GM12872 (cell line): ENCODE measurements around the gene ACSF3.

Experiments
- CTCF ChIP-seq: IDR thresholded peaks from 3 replicates; pipeline ENCODE4 v1.5.1; 2011; ENCODE audit warnings: low read depth, mild to moderate bottlenecking, low read length, moderate library complexity; ENCODE audit not compliant: insufficient read depth

The ACSF3 gene

DNA sequence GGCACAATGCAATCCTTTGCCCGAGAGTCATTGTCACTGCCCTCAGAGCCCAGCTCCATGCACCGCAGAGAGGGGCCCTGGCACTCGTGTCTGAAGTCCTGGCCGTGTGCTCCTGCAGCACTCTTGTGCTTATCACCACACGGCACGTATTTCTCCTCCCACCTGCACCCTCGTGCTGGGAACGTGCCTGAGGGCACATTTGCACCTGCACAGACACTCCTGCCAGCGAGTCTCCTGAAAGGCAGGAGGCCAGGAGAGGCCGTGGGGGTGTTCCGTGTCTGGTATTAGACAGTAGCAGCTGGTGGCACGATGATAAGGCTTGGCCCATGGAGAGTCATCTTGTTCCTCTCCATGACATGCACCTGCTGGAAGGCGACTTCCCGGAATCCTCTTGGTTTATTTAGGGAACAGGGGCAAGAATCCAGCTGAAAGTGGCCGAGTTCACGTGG lies 3.4 kb upstream of the ACSF3 start:
- no peak for TF ChIP-seq CTCF

DNA sequence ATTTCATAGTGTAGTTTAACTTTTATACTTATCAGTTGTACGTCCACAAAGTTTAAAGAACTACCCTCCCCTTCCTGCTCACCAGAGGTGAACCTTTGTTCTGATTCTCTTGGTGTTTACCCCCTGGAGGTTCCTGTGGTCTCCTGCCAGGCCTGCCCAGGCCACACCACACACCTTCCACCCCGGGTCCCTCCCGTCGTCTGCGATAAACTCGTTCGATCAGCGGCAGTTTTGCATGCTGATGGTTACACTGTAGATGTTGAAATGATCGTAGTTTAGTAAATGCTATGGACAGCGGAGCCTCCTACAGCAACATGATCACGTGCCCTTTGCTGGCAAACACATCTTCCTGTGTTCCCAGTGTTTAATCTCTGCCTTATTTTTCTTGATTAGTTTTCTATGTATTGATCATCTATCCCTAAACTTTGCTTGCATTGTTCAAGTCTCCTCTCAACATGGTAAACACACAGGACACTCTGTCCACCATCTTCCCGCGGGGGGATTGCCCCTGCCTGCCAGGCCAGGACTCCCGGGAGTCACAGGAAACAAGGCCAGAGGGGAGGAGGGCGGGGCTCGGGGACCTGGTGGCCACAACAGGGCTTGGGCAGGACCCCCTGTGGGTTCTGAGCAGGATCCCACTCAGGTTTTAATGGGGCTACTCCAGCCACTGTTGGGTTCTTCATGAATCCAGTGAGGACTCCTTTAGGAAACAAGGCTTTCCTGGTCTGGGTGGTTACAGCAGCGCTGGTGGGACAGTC lies 2.8 kb upstream of the ACSF3 start:
- no peak for TF ChIP-seq CTCF

DNA sequence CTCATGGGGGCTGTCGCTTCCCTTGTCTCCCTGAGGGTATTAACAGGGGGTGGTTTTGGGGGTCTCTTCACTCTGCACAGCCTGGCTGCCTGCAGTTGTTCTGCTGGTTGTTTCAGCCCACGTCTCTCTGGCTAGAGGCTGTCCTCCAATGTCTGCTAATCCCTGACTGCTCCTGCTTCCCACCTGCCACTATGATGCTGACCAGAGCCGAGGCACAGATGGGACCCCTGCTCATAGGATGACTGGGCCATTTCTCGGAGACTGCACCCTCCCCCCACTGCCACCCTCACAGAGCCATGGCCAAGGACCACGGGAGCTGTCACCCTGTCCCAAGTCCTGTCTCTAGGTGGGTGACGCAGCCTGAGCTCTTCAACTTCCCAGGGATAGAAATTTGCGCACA lies 1.6 kb upstream of the ACSF3 start:
- no peak for TF ChIP-seq CTCF

- TF ChIP-seq CTCF, result no peak
Measured at GRCh38 chr16:89094252-89094879, 714 bp downstream of the ACSF3 start.

DNA sequence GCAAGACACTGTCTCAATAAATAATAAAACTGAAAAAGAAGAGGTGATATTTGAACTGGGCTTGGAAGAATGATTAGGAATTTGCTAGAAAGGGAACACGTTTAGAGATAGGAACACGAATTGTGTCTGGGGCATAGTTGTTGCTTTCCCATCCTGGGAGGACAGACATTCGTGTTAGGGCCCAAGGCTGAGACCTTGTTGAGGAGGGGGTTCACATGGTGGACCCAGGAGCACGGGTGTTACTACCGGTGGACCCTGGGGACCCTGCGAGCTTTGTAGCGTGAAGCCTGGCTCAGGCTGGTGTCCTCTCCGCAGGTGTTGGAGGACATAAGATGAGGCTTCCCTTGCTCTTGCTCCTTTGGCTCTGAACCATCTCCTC lies 1.2 kb downstream of the ACSF3 start:
- no peak for TF ChIP-seq CTCF

- no peak for TF ChIP-seq CTCF
Measured at GRCh38 chr16:89095491-89095951, 1.9 kb downstream of the ACSF3 start.

DNA sequence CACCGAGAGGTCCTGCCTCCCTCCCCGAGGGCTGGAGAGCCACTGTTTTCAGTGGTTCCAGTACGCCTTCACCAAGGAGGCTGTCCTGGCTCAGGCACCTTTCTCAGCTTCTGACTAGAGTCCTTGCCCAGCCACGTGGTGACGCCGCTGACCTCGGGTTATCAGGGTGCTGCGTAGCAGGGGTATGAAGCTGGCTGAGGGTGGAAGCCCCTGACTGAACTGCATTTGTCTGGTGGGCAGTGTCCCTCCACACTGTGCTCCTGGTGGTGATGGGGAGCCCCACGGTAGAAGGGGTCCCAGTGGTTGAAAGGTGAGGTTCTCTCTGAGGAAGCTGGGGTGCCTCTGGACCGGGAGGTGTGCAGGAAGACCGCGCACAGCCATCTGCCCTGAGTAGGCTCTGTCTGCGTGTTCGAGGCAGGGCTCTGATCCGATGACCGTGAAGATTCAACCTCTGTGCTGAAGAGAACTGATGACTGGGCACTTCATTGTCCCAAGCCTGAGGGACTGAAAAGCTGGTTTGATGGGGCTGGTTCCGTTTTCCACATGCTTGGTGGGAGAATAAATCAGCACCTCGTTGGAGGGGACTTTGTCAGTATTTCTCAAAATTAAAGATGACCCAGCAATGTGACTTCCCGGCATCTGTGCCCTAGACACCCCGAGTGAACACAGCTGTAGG lies 2.5 kb downstream of the ACSF3 start:
- TF ChIP-seq CTCF, result no peak
